Measurements from ENCODE around the gene PLEKHM3. TPM values are rescaled to one million over a fixed set of nuclear protein-coding genes. Genes with fewer than 3 reads are reported as not detected.
"Not testable (repeated sequence)": the region's sequence is repeated elsewhere in the genome, so short reads cannot be mapped to it uniquely, and the experiment has no call there.

The PLEKHM3 gene
- total RNA-seq, 4 donors from 2014 or later: 19.1 to 26.5 (median 24.0) TPM

GRCh38 chr2:208020253-208020652 lies 5.1 kb downstream of the PLEKHM3 start:
- in situ Hi-C loops (cut with MboI; ENCODE audit: low pct_ligation_motif_present in 1 of 4, low pct_unique_long_range_greater_than_20kb in 1 of 4, low sequenced_read_pairs in 3 of 4): no loop called here
- peaks cover 4 to 48% (median 22%) of the 10 kb centered on the region in 4 donors for H3K4me1 ChIP-seq
- H3K9me3 ChIP-seq: no peaks in the 10 kb centered on the region
- no peaks in the 10 kb centered on the region for H3K36me3 ChIP-seq
- DNase-seq: no peak
- TF ChIP-seq POLR2AphosphoS5 (IDR thresholded peaks at IDR 0.05): no peak
- TF ChIP-seq EP300 (IDR thresholded peaks at IDR 0.05; ENCODE audit: low read depth): no peak
- TF ChIP-seq CTCF (IDR thresholded peaks at IDR 0.05): no peak
- TF ChIP-seq POLR2A (IDR thresholded peaks at IDR 0.05): no peak
- WGBS, 2 donors (ENCODE audit: low coverage in 1 of 2): 88 to 95% methylated on average over 2 of the region's 2 CpGs
- no peak overlapping the region for H3K4me3 ChIP-seq
- H3K27me3 ChIP-seq: no peaks in the 10 kb centered on the region
- H3K27ac ChIP-seq: no peak overlapping the region
- intact Hi-C loops (cut with DNase I; ENCODE audit: low total_unique reads): loop anchor here (10.0 kb wide), 1 partner anchor 255 kb away; the partner anchor contains the start of gene FZD5

- H3K27ac ChIP-seq: peak overlapping the region in 3 of 4 donors; percentile 7 to 56 (median 51)
- intact Hi-C loops (cut with DNase I; ENCODE audit: low total_unique reads); H3K9me3 ChIP-seq; in situ Hi-C loops (cut with MboI; ENCODE audit: low pct_ligation_motif_present in 1 of 4, low pct_unique_long_range_greater_than_20kb in 1 of 4, low sequenced_read_pairs in 3 of 4); H3K36me3 ChIP-seq; H3K4me3 ChIP-seq; H3K27me3 ChIP-seq: not testable (repeated sequence)
- 61 to 76% methylated on average over 2 to 5 of the region's 5 CpGs for WGBS, 2 donors (ENCODE audit: low coverage in 1 of 2)
- peak; percentile 18 for DNase-seq
- peaks cover 8 to 56% (median 27%) of the 10 kb centered on the region in 4 donors for H3K4me1 ChIP-seq
These were observed 7.1 kb downstream of the PLEKHM3 start for GRCh38 chr2:208018124-208018712.

- TF ChIP-seq POLR2A (IDR thresholded peaks at IDR 0.05) (no peak), CTCF (IDR thresholded peaks at IDR 0.05) (no peak), POLR2AphosphoS5 (IDR thresholded peaks at IDR 0.05) (no peak), EP300 (IDR thresholded peaks at IDR 0.05; ENCODE audit: low read depth) (no peak)
- no peak for DNase-seq
- no peak overlapping the region for H3K4me3 ChIP-seq
These were observed 7.6 kb downstream of the PLEKHM3 start for GRCh38 chr2:208017721-208018120.

GRCh38 chr2:208015475-208015874 lies 9.9 kb downstream of the PLEKHM3 start:
- TF ChIP-seq POLR2AphosphoS5 (IDR thresholded peaks at IDR 0.05): peak in 1 of 3 donors; percentile 33
- TF ChIP-seq EP300 (IDR thresholded peaks at IDR 0.05; ENCODE audit: low read depth): no peak
- Histone ChIP-seq H3K9me3 (no peaks in the 10 kb centered on the region), H3K4me3 (no peak overlapping the region), H3K36me3 (no peaks in the 10 kb centered on the region), H3K27ac (peak overlapping the region in 3 of 4 donors; percentile 27 to 36 (median 36)), H3K27me3 (no peaks in the 10 kb centered on the region), H3K4me1 (peaks cover 8 to 65% (median 29%) of the 10 kb centered on the region in 4 donors)
- in situ Hi-C loops (cut with MboI; ENCODE audit: low pct_ligation_motif_present in 1 of 4, low pct_unique_long_range_greater_than_20kb in 1 of 4, low sequenced_read_pairs in 3 of 4) (no loop called here), intact Hi-C loops (cut with DNase I; ENCODE audit: low total_unique reads) (no loop called here)
- DNase-seq: no peak
- 34 to 38% methylated on average over 2 of the region's 2 CpGs for WGBS, 2 donors (ENCODE audit: low coverage in 1 of 2)

More at GRCh38 chr2:208017721-208018120, 7.6 kb downstream of the PLEKHM3 start:
- H3K4me1 ChIP-seq: peaks cover 8 to 61% (median 28%) of the 10 kb centered on the region in 4 donors
- intact Hi-C loops (cut with DNase I; ENCODE audit: low total_unique reads) (no loop called here), in situ Hi-C loops (cut with MboI; ENCODE audit: low pct_ligation_motif_present in 1 of 4, low pct_unique_long_range_greater_than_20kb in 1 of 4, low sequenced_read_pairs in 3 of 4) (no loop called here)
- H3K36me3 ChIP-seq: no peaks in the 10 kb centered on the region
- peak overlapping the region in 3 of 4 donors; percentile 7 to 56 (median 51) for H3K27ac ChIP-seq
- 20 to 44% methylated on average over 1 to 5 of the region's 5 CpGs for WGBS, 2 donors (ENCODE audit: low coverage in 1 of 2)
- H3K9me3 ChIP-seq: no peaks in the 10 kb centered on the region
- no peaks in the 10 kb centered on the region for H3K27me3 ChIP-seq

- Histone ChIP-seq H3K4me3 (no peak overlapping the region), H3K9me3 (no peaks in the 10 kb centered on the region), H3K27me3 (no peaks in the 10 kb centered on the region), H3K4me1 (peaks cover 8 to 64% (median 29%) of the 10 kb centered on the region in 4 donors), H3K27ac (peak overlapping the region in 1 of 4 donors; percentile 36), H3K36me3 (no peaks in the 10 kb centered on the region)
- in situ Hi-C loops (cut with MboI; ENCODE audit: low pct_ligation_motif_present in 1 of 4, low pct_unique_long_range_greater_than_20kb in 1 of 4, low sequenced_read_pairs in 3 of 4): no loop called here
- DNase-seq: no peak
- 70 to 87% methylated on average over 3 to 9 of the region's 9 CpGs for WGBS, 2 donors (ENCODE audit: low coverage in 1 of 2)
- TF ChIP-seq CTCF (IDR thresholded peaks at IDR 0.05): no peak
- TF ChIP-seq EP300 (IDR thresholded peaks at IDR 0.05; ENCODE audit: low read depth): no peak
- no peak for TF ChIP-seq POLR2AphosphoS5 (IDR thresholded peaks at IDR 0.05)
- no peak for TF ChIP-seq POLR2A (IDR thresholded peaks at IDR 0.05)
- intact Hi-C loops (cut with DNase I; ENCODE audit: low total_unique reads): no loop called here
These were observed 11.8 kb downstream of the PLEKHM3 start for GRCh38 chr2:208013285-208014178.

Measured in transverse colon (tissue), 4 donors.